Panc1 (cell line): Measurements from ENCODE around the gene ACSL6. TPM values are rescaled to one million over a fixed set of nuclear protein-coding genes. Genes with fewer than 3 reads are reported as not detected.

Experiments used
- ATAC-seq: fragments of 200-7000 bp; cut with Tn5 transposase; 2 replicates; pipeline ENCODE4 v1.9.1; 2020; ENCODE audit warnings: mild to moderate bottlenecking, moderate library complexity
- BruUV-seq: library from RNA; stranded (reverse); fragments of 400-500 nt; replicated peaks from 2 replicates; lab custom pipeline; 2021; lab: Mats Ljungman, UMichigan
- CTCF ChIA-PET: fragments of 300-600 bp; sonication (Branson Sonifier 250); formaldehyde crosslinking; loops from one replicate; lab custom pipeline; 2022; ENCODE audit warnings: antibody characterized with exemption; lab: Charles Lee
- POLR2A ChIA-PET: fragments of 300-600 bp; sonication (Branson Sonifier 250); formaldehyde crosslinking; loops from one replicate; lab custom pipeline; 2022; ENCODE audit warnings: antibody characterized with exemption; lab: Charles Lee
- DNase-seq: peaks from one replicate; pipeline ENCODE4 v3.0.0-alpha.2; 2010; ENCODE audit warnings: low read depth, low spot score
- H3K27ac ChIP-seq: 2 replicates; pipeline ENCODE4 v1.5.1; 2011; ENCODE audit warnings: mild to moderate bottlenecking, low read length, inconsistent platforms
- H3K27me3 ChIP-seq: fragments of 200-500 bp; sonication (Bioruptor generic); 2 replicates; pipeline ENCODE4 v1.6.0; 2014; ENCODE audit warnings: low read length, inconsistent platforms; ENCODE audit not compliant: control insufficient read depth, insufficient read depth
- H3K36me3 ChIP-seq: fragments of 200-500 bp; sonication (Bioruptor generic); 2 replicates; pipeline ENCODE4 v1.5.1; 2014; ENCODE audit warnings: inconsistent platforms, mild to moderate bottlenecking, low read length, moderate library complexity; ENCODE audit not compliant: control insufficient read depth, insufficient read depth
- H3K4me1 ChIP-seq: 2 replicates; pipeline ENCODE4 v1.5.1; 2011; ENCODE audit warnings: inconsistent platforms, mild to moderate bottlenecking, low read length, moderate library complexity; ENCODE audit not compliant: control insufficient read depth, insufficient read depth
- H3K4me3 ChIP-seq, 2 experiments: 2 replicates each; pipeline ENCODE4 v1.5.1; 2011 to 2012; ENCODE audit warnings: low read depth in 2 of 2, low read length in 2 of 2, mild to moderate bottlenecking in 2 of 2, inconsistent platforms in 1 of 2, moderate library complexity in 1 of 2
- H3K9me3 ChIP-seq: fragments of 200-500 bp; sonication (Bioruptor generic); 2 replicates; pipeline ENCODE4 v1.5.1; 2014; ENCODE audit warnings: low read depth, mild to moderate bottlenecking, inconsistent platforms, low read length, moderate library complexity; ENCODE audit not compliant: control insufficient read depth, insufficient read depth
- POLR2AphosphoS5 ChIP-seq: IDR thresholded peaks from 2 replicates; pipeline ENCODE4 v1.6.1; 2012; ENCODE audit warnings: mild to moderate bottlenecking, low read depth, low read length, moderate library complexity
- SIN3A ChIP-seq: IDR thresholded peaks from 2 replicates; pipeline ENCODE4 v1.6.1; 2012; ENCODE audit warnings: low read depth, mild to moderate bottlenecking, low read length, moderate library complexity, borderline replicate concordance; ENCODE audit not compliant: insufficient read depth
- TCF7L2 ChIP-seq: IDR thresholded peaks from 2 replicates; pipeline ENCODE4 v1.6.1; 2011; ENCODE audit warnings: mild to moderate bottlenecking, low read depth, low read length, inconsistent platforms
- in situ Hi-C: cut with HindIII; loops from 2 replicates; pipeline ENCODE4 v1.10.0; 2016; ENCODE audit warnings: low sequenced_read_pairs, low pct_unique_long_range_greater_than_20kb
- intact Hi-C: fragments of 100-400 bp; cut with micrococcal nuclease; formaldehyde crosslinking; loops from one replicate; pipeline ENCODE4 v1.10.0; 2022; ENCODE audit not compliant: unreplicated experiment
- total RNA-seq: library from RNA; stranded (reverse); gene quantifications from one replicate; pipeline ENCODE4 v1.2.1, GENCODE V29; 2021; ENCODE audit not compliant: unreplicated experiment
- TF ChIP-seq, protein P1 (sequence below): fragments of 450-650 bp; IDR thresholded peaks from 2 replicates; pipeline ENCODE4 v1.5.1; 2017; ENCODE audit warnings: mild to moderate bottlenecking
- TF ChIP-seq, protein P2 (sequence below), 2 experiments: IDR thresholded peaks; 2 replicates each; pipeline ENCODE4 v1.6.1; 2011 to 2012; ENCODE audit warnings: low read depth in 2 of 2, control low read depth in 1 of 2, low read length in 1 of 2, mild to moderate bottlenecking in 1 of 2, moderate library complexity in 1 of 2; ENCODE audit not compliant: insufficient read depth in 1 of 2

The ACSL6 gene
- total RNA-seq, 1 experiment from 2014 or later, result 0.18 TPM

DNA sequence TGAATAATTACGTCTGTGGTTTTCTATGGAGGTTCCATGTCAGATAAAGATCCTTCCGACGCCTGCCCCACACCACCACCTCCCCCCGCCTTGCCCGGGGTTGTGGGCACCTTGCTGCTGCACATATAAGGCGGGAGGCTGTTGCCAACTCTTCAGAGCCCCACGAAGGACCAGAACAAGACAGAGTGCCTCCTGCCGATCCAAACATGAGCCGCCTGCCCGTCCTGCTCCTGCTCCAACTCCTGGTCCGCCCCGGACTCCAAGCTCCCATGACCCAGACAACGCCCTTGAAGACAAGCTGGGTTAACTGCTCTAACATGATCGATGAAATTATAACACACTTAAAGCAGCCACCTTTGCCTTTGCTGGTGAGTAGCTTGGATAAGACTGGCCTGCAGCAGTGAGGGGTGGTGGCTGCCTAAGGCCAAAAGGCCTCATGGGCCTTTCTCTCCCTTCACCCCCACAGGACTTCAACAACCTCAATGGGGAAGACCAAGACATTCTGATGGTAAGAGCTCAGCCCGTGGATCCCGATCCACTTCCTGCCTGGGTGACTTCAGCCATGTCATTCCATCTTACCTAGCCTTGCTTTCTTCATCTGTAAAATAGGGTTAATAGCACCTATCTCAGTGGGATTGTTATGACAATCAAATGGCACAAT, 49.2 kb upstream of the ACSL6 start, which contains the start of gene IL3:
Gene IL3 (plus strand): TSS at position 155 of the 661 bp plus-strand sequence. CDS start 52 bp downstream, at position 207.
- ChIA-PET POLR2A (interaction anchor here (0.6 kb wide), 1 partner anchor 79 kb away, joined by 3 read pairs; no protein-coding TSS in a partner anchor), CTCF (interaction anchor here (0.6 kb wide), 1 partner anchor 650 kb away, joined by 4 read pairs; no protein-coding TSS in a partner anchor)
- in situ Hi-C loops, result no loop called here
- H3K9me3 ChIP-seq, result no peaks in the 10 kb centered on the region
- intact Hi-C loops, result loop anchor here (10.0 kb wide), 2 partner anchors 314 to 434 kb away; partner anchors contain the start of gene IRF1
- H3K36me3 ChIP-seq, result no peaks in the 10 kb centered on the region
- no peaks in the 10 kb centered on the region for H3K27me3 ChIP-seq
- no peak for DNase-seq
- no peak for ATAC-seq
- H3K27ac ChIP-seq, result no peak within 1 kb of the TSS
- no peaks in the 10 kb centered on the region for H3K4me1 ChIP-seq
- BruUV-seq, result no TSS peak
- no peak for TF ChIP-seq TCF7L2
- TF ChIP-seq, protein P1, sequence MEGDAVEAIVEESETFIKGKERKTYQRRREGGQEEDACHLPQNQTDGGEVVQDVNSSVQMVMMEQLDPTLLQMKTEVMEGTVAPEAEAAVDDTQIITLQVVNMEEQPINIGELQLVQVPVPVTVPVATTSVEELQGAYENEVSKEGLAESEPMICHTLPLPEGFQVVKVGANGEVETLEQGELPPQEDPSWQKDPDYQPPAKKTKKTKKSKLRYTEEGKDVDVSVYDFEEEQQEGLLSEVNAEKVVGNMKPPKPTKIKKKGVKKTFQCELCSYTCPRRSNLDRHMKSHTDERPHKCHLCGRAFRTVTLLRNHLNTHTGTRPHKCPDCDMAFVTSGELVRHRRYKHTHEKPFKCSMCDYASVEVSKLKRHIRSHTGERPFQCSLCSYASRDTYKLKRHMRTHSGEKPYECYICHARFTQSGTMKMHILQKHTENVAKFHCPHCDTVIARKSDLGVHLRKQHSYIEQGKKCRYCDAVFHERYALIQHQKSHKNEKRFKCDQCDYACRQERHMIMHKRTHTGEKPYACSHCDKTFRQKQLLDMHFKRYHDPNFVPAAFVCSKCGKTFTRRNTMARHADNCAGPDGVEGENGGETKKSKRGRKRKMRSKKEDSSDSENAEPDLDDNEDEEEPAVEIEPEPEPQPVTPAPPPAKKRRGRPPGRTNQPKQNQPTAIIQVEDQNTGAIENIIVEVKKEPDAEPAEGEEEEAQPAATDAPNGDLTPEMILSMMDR, result no peak
- TF ChIP-seq, protein P2, sequence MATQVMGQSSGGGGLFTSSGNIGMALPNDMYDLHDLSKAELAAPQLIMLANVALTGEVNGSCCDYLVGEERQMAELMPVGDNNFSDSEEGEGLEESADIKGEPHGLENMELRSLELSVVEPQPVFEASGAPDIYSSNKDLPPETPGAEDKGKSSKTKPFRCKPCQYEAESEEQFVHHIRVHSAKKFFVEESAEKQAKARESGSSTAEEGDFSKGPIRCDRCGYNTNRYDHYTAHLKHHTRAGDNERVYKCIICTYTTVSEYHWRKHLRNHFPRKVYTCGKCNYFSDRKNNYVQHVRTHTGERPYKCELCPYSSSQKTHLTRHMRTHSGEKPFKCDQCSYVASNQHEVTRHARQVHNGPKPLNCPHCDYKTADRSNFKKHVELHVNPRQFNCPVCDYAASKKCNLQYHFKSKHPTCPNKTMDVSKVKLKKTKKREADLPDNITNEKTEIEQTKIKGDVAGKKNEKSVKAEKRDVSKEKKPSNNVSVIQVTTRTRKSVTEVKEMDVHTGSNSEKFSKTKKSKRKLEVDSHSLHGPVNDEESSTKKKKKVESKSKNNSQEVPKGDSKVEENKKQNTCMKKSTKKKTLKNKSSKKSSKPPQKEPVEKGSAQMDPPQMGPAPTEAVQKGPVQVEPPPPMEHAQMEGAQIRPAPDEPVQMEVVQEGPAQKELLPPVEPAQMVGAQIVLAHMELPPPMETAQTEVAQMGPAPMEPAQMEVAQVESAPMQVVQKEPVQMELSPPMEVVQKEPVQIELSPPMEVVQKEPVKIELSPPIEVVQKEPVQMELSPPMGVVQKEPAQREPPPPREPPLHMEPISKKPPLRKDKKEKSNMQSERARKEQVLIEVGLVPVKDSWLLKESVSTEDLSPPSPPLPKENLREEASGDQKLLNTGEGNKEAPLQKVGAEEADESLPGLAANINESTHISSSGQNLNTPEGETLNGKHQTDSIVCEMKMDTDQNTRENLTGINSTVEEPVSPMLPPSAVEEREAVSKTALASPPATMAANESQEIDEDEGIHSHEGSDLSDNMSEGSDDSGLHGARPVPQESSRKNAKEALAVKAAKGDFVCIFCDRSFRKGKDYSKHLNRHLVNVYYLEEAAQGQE (IDR thresholded peaks at IDR 0.05; ENCODE audit: insufficient read depth in 1 of 2, low read depth in 2 of 2, low read length in 1 of 2), result no peak
- no peak for TF ChIP-seq SIN3A
- TF ChIP-seq POLR2AphosphoS5, result no peak
- H3K4me3 ChIP-seq, result no peak within 1 kb of the TSS

DNA sequence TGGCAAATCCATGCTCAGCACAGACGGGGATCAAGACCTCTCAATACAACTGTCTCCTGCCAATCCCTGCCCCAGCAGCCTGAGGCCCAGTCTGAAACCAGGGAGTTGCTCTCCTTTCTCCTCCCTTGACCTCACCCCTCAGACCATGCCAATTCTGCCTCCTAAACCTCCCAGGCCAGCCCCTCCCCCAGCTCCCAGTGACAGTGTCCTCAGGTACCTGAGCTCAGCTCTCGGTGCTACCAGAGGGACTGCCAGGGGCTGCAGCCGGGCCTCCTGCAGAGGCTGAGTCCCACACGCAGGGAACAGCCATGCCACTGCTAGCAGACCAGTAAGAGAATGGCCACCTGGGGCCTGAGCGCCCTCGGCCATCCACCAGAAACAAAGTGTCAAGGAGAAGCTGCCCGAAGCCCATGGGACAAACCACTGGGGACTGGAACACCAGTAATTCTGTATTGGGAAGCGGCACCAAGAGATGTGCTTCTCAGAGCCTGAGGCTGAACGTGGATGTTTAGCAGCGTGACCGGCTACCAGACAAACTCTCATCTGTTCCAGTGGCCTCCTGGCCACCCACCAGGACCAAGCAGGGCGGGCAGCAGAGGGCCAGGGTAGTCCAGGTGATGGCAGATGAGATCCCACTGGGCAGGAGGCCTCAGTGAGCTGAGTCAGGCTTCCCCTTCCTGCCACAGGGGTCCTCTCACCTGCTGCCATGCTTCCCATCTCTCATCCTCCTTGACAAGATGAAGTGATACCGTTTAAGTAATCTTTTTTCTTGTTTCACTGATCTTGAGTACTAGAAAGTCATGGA, 48.4 kb upstream of the ACSL6 start:
- DNase-seq, result no peak
- H3K4me1 ChIP-seq, result no peaks in the 10 kb centered on the region
- H3K9me3 ChIP-seq, result no peaks in the 10 kb centered on the region
- CTCF ChIA-PET, result no interaction called here
- ATAC-seq, result no peak
- no peaks in the 10 kb centered on the region for H3K36me3 ChIP-seq
- TF ChIP-seq TCF7L2 (no peak), SIN3A (no peak), POLR2AphosphoS5 (no peak)
- TF ChIP-seq, protein P2 (IDR thresholded peaks at IDR 0.05; ENCODE audit: insufficient read depth in 1 of 2, low read depth in 2 of 2, low read length in 1 of 2), result no peak
- TF ChIP-seq, protein P1, result no peak
- in situ Hi-C loops, result no loop called here
- BruUV-seq, result no TSS peak
- H3K27ac ChIP-seq, result no peak overlapping the region
- POLR2A ChIA-PET, result interaction anchor here (0.6 kb wide), 1 partner anchor 78 kb away, joined by 3 read pairs; no protein-coding TSS in a partner anchor
- H3K4me3 ChIP-seq, result no peak overlapping the region
- intact Hi-C loops, result loop anchor here (10.0 kb wide), 2 partner anchors 315 to 435 kb away; partner anchors contain the start of gene IRF1
- H3K27me3 ChIP-seq, result no peaks in the 10 kb centered on the region
